KMS-11 (cell line): Measurements from ENCODE around the gene KCNK17.

Experiments
- H2AFZ ChIP-seq: fragments of 200-600 bp; sonication (generic); 2 replicates; pipeline ENCODE4 v1.6.1; 2016; ENCODE audit warnings: antibody characterized with exemption, mixed run types, low read depth
- H3K27ac ChIP-seq: fragments of 200-600 bp; sonication (generic); 2 replicates; pipeline ENCODE4 v1.6.1; 2016; ENCODE audit warnings: mild to moderate bottlenecking, mixed run types
- H3K27me3 ChIP-seq: fragments of 200-600 bp; sonication (generic); 2 replicates; pipeline ENCODE4 v1.6.1; 2017; ENCODE audit warnings: mild to moderate bottlenecking, low read depth, mixed run types, moderate library complexity; ENCODE audit not compliant: insufficient read depth
- H3K36me3 ChIP-seq: fragments of 200-600 bp; sonication (generic); 2 replicates; pipeline ENCODE4 v1.6.1; 2017; ENCODE audit warnings: mild to moderate bottlenecking, mixed run types; ENCODE audit not compliant: insufficient read depth
- H3K4me1 ChIP-seq: fragments of 200-600 bp; sonication (generic); 2 replicates; pipeline ENCODE4 v1.6.1; 2016; ENCODE audit warnings: mild to moderate bottlenecking, low read depth, mixed run types; ENCODE audit not compliant: poor library complexity, severe bottlenecking
- H3K4me2 ChIP-seq: fragments of 200-600 bp; sonication (generic); 2 replicates; pipeline ENCODE4 v1.7.0; 2016; ENCODE audit warnings: mild to moderate bottlenecking, mixed run types
- H3K4me3 ChIP-seq: fragments of 200-600 bp; sonication (generic); IDR thresholded peaks from 2 replicates; pipeline ENCODE4 v1.6.1; 2017; ENCODE audit warnings: low read depth, low read length, mixed read lengths; ENCODE audit not compliant: insufficient read depth
- H3K79me2 ChIP-seq: fragments of 200-600 bp; sonication (generic); 2 replicates; pipeline ENCODE4 v1.6.1; 2016; ENCODE audit warnings: low read depth, mixed run types; ENCODE audit not compliant: insufficient read depth
- H3K9ac ChIP-seq: fragments of 200-600 bp; sonication (generic); 2 replicates; pipeline ENCODE4 v1.6.1; 2016; ENCODE audit warnings: mild to moderate bottlenecking, mixed run types
- H4K20me1 ChIP-seq: fragments of 200-600 bp; sonication (generic); 2 replicates; pipeline ENCODE4 v1.6.1; 2016; ENCODE audit warnings: mild to moderate bottlenecking, mixed run types; ENCODE audit not compliant: insufficient read depth
- CTCF ChIP-seq: fragments of 200-600 bp; sonication (generic); conservative IDR thresholded peaks from 2 replicates; pipeline ENCODE4 v1.6.1; 2017; ENCODE audit warnings: low read depth, mild to moderate bottlenecking, antibody characterized with exemption, low read length, moderate library complexity, mixed read lengths

KCNK17 gene

GRCh38 chr6:39303425-39304153 is 10.6 kb downstream of the KCNK17 start:
- H3K4me2 ChIP-seq = no peak overlapping the region
- H3K4me3 ChIP-seq = no peak overlapping the region
- H2AFZ ChIP-seq = no peak overlapping the region
- no peaks in the 10 kb centered on the region for H3K79me2 ChIP-seq
- peaks cover 3% of the 10 kb centered on the region for H3K4me1 ChIP-seq
- no peak overlapping the region for H3K27ac ChIP-seq
- H3K27me3 ChIP-seq = no peaks in the 10 kb centered on the region
- H3K9ac ChIP-seq = no peak overlapping the region
- no peaks in the 10 kb centered on the region for H4K20me1 ChIP-seq
- H3K36me3 ChIP-seq = no peaks in the 10 kb centered on the region
- peak; percentile 55 for TF ChIP-seq CTCF

GRCh38 chr6:39302669-39303424 is 11.4 kb downstream of the KCNK17 start:
- Histone ChIP-seq H3K4me2 (peak overlapping the region; percentile 64), H3K4me1 (peaks cover 3% of the 10 kb centered on the region), H3K27me3 (no peaks in the 10 kb centered on the region), H3K79me2 (no peaks in the 10 kb centered on the region), H4K20me1 (no peaks in the 10 kb centered on the region), H3K27ac (no peak overlapping the region), H3K4me3 (no peak overlapping the region), H3K36me3 (no peaks in the 10 kb centered on the region), H3K9ac (no peak overlapping the region), H2AFZ (peak overlapping the region; percentile 95)
- peak; percentile 87 for TF ChIP-seq CTCF

- H3K79me2 ChIP-seq = no peaks in the 10 kb centered on the region
- TF ChIP-seq CTCF = no peak
- no peaks in the 10 kb centered on the region for H3K27me3 ChIP-seq
- no peak overlapping the region for H3K4me2 ChIP-seq
- H3K4me1 ChIP-seq = peaks cover 3% of the 10 kb centered on the region
- H2AFZ ChIP-seq = no peak overlapping the region
- no peak overlapping the region for H3K9ac ChIP-seq
- no peaks in the 10 kb centered on the region for H3K36me3 ChIP-seq
- H4K20me1 ChIP-seq = no peaks in the 10 kb centered on the region
- H3K27ac ChIP-seq = no peak overlapping the region
- no peak overlapping the region for H3K4me3 ChIP-seq
Measured at GRCh38 chr6:39302011-39302410, 12.2 kb downstream of the KCNK17 start.

- no peaks in the 10 kb centered on the region for H3K36me3 ChIP-seq
- H3K4me2 ChIP-seq = no peak overlapping the region
- H3K27ac ChIP-seq = no peak overlapping the region
- no peak; the same call in 1 of the 2 replicates for TF ChIP-seq CTCF
- H3K4me1 ChIP-seq = peaks cover 3% of the 10 kb centered on the region
- no peaks in the 10 kb centered on the region for H3K27me3 ChIP-seq
- H4K20me1 ChIP-seq = no peaks in the 10 kb centered on the region
- no peak overlapping the region for H3K9ac ChIP-seq
- no peaks in the 10 kb centered on the region for H3K79me2 ChIP-seq
- no peak overlapping the region for H2AFZ ChIP-seq
- no peak overlapping the region for H3K4me3 ChIP-seq
Measured at GRCh38 chr6:39301606-39302005, 12.6 kb downstream of the KCNK17 start.
